Measurements from ENCODE around the gene URI1.

URI1 gene

GRCh38 chr19:29942404-29943261 lies 594 bp downstream of the URI1 start (continued):
- no peak for TF ChIP-seq ZNF555 (tag by site-specific recombination; conservative IDR thresholded peaks at IDR 0.05)
- no peak for TF ChIP-seq ZBTB49 (tag by site-specific recombination; IDR thresholded peaks at IDR 0.05; ENCODE audit: low read depth)
- no peak for TF ChIP-seq ZNF292 (tag by site-specific recombination; IDR thresholded peaks at IDR 0.05; ENCODE audit: borderline replicate concordance, low read depth)
- TF ChIP-seq ZSCAN23 (tag by site-specific recombination; IDR thresholded peaks at IDR 0.05), result 0 out of 2 replicates have a peak, but pooled peaks have one; percentile 33

GRCh38 chr19:29943615-29944014 lies 1.6 kb downstream of the URI1 start:
- no peak overlapping the region for H3K27ac ChIP-seq (ENCODE audit: extremely low read depth, low read depth, low read length)
- H3K9me3 ChIP-seq (ENCODE audit: control insufficient read depth, insufficient read depth, low read depth, low read length), result no peaks in the 10 kb centered on the region
- H3K36me3 ChIP-seq (ENCODE audit: control insufficient read depth in 2 of 2, insufficient read depth in 1 of 2, low read length in 2 of 2), result no peaks in the 10 kb centered on the region
- peak overlapping the region; percentile 79; the same call in 1 of the 2 replicates for H3K4me3 ChIP-seq (ENCODE audit: low read depth, low read length)
- ChIA-PET POLR2A (no interaction called here), CTCF (interaction anchor here (1.0 to 1.2 kb wide), 2 partner anchors 21 to 60 kb away, joined by 3 read pairs; no protein-coding TSS in a partner anchor)
- H3K4me1 ChIP-seq (ENCODE audit: control insufficient read depth, insufficient read depth, low read length), result peaks cover 51% of the 10 kb centered on the region
- TF ChIP-seq MYNN (tag by site-specific recombination; IDR thresholded peaks at IDR 0.05; ENCODE audit: borderline replicate concordance) (no peak), YY1 (tag by site-specific recombination; IDR thresholded peaks at IDR 0.05) (peak; percentile 81), ZEB2 (tag by site-specific recombination; IDR thresholded peaks at IDR 0.05) (no peak), ZNF121 (tag by site-specific recombination; IDR thresholded peaks at IDR 0.05) (0 out of 2 replicates have a peak, but pooled peaks have one; percentile 36), EGR2 (tag by site-specific recombination; IDR thresholded peaks at IDR 0.05; ENCODE audit: low read depth) (no peak), SCRT1 (tag by site-specific recombination; IDR thresholded peaks at IDR 0.05; ENCODE audit: borderline replicate concordance) (peak; percentile 69), YY2 (tag by site-specific recombination; IDR thresholded peaks at IDR 0.05) (peak; percentile 75), ZNF555 (tag by site-specific recombination; conservative IDR thresholded peaks at IDR 0.05) (no peak), ZFP37 (tag by site-specific recombination; IDR thresholded peaks at IDR 0.05) (peak; percentile 61; the same call in 1 of the 2 replicates), ZNF624 (tag by site-specific recombination; IDR thresholded peaks at IDR 0.05) (no peak), SCRT2 (tag by site-specific recombination; IDR thresholded peaks at IDR 0.05) (peak; percentile 95), IKZF3 (tag by site-specific recombination; IDR thresholded peaks at IDR 0.05) (peak; percentile 26; the same call in 1 of the 2 replicates), ZBTB20 (tag by site-specific recombination; IDR thresholded peaks at IDR 0.05) (peak; percentile 34; the same call in 1 of the 2 replicates), ZNF580 (tag by site-specific recombination; IDR thresholded peaks at IDR 0.05) (peak; percentile 25; the same call in 1 of the 2 replicates), ZNF280D (tag by site-specific recombination; IDR thresholded peaks at IDR 0.05) (0 out of 2 replicates have a peak, but pooled peaks have one; percentile 39), SP2 (tag by site-specific recombination; IDR thresholded peaks at IDR 0.05) (no peak)

Data from HEK293 (cell line).